HL-60 (cell line): ENCODE data around the gene NBEAL2.
A peak's percentile ranks its signal among the peaks of the same experiment; 100 is the strongest.

Experiments
- DNase-seq, 2 experiments: peaks; one replicate each; pipeline ENCODE4 v3.0.0-alpha.2; 2010 to 2020; ENCODE audit warnings: low read depth in 1 of 2, low spot score in 1 of 2
- H3K27ac ChIP-seq: fragments of 250-450 bp; sonication (Bioruptor Pico); replicated peaks from 2 replicates; pipeline ENCODE4 v1.5.1; 2020; ENCODE audit warnings: mild to moderate bottlenecking, moderate library complexity
- H3K27me3 ChIP-seq: fragments of 250-450 bp; sonication (Bioruptor Pico); 2 replicates; pipeline ENCODE4 v1.5.1; 2021; ENCODE audit warnings: mild to moderate bottlenecking, moderate library complexity; ENCODE audit not compliant: insufficient read depth, poor library complexity, severe bottlenecking
- H3K4me3 ChIP-seq: replicated peaks from 2 replicates; pipeline ENCODE4 v1.5.1; 2011; ENCODE audit warnings: mild to moderate bottlenecking, control low read depth, low read length; ENCODE audit not compliant: insufficient read depth
- GABPA ChIP-seq: IDR thresholded peaks from 2 replicates; pipeline ENCODE4 v1.6.1; 2012; ENCODE audit warnings: low read depth
- POLR2AphosphoS5 ChIP-seq: IDR thresholded peaks from 2 replicates; pipeline ENCODE4 v1.6.1; 2012; ENCODE audit warnings: low read depth
- SPI1 ChIP-seq: IDR thresholded peaks from 2 replicates; pipeline ENCODE4 v1.6.1; 2012; ENCODE audit warnings: low read depth, mild to moderate bottlenecking, borderline replicate concordance
- TF ChIP-seq, protein P1 (sequence below): IDR thresholded peaks from one replicate; pipeline ENCODE4 v1.5.1; 2011; ENCODE audit warnings: low read length, control low read depth, inconsistent platforms; ENCODE audit not compliant: insufficient read depth
- TF ChIP-seq, protein P2 (sequence below): IDR thresholded peaks from 2 replicates; pipeline ENCODE4 v1.6.1; 2012; ENCODE audit warnings: low read depth; ENCODE audit not compliant: insufficient replicate concordance

The NBEAL2 gene

DNA sequence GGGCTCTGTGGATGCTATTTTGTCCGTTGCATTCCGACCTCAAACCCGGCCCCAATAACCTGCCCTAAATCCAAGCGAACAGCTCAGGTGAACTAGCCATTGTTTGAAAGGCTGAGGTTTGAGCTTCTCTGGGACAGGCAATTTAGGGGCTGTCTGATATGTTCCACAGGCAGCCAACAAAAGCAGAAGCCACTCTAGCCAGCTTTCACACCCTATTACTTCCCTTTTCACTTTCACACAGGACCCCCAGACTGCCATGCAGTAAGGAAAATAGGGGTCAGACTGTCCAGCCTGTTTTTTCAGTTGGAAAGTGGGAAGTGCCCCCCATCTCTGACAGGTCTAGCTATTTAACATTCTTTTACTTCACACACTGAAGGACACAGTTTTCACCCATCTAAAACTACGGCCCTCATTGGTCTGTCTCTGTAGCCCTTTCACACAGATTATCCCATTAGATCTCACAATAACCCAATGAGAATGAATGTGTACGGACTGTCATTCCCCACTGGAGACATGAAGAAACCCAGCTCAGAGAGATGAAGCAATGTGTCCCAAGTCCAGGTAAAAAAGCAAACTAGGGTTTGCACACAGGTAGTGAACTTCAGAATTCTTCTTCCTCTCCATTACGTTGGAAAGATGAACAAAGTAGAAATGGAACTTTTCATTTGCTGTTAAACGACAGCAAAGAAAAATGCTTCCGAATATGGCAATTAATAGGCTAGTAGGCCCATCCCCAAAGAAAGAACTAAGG lies 4.9 kb upstream of the NBEAL2 start:
- TF ChIP-seq GABPA (no peak), SPI1 (peak; percentile 77)
- Histone ChIP-seq H3K27me3 (no peaks in the 10 kb centered on the region), H3K27ac (peak overlapping the region; percentile 94), H3K4me3 (peak overlapping the region; percentile 76)
- peak in 1 of 2 experiments; percentile 51 for DNase-seq

DNA sequence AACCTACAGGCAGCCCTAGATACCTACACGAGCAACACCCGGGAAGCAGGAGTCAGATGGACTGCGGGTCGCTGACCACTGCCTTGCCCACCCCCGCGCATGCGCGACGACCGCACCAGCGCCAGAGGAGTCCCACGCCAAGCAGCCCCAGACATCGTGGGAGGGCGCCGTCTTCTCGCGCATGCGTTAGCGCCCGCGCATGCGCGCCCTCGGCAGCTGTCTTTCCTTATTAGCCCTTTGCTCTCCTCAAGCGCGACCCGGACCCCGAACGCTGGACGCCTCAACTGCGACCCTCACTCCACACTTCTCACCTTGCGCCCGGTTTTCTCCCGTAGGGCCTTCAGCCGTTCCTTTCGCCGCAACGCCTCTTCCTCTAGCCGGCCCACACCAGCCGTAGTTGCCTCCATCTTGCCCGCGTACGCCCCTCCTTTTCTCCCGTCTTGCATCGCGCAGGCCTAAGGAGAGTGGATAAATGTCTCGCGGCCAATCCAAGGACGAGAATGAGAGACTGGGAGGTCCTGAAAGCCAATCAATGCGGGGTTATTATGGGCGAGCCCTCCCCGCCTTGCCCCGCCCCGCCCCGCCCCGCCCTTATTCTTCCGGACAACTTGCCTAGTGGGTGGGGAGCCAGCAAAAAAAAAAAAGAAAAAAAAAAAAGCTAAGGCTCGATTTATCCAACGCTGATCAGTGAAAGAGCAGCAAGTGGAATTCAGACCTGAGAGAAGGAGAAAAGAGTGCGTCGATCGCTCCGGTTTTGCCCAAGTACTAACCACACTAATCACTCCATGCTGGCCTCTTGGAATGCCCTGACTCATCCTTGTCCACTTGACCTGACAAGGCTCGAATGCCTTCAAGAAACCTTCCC lies 2.9 kb upstream of the NBEAL2 start, which contains the start of gene CCDC12:
Gene CCDC12 (minus strand): TSS at position 420 of the 865 bp plus-strand sequence. CDS start 13 bp downstream, at position 407.
- Histone ChIP-seq H3K27ac (peak within 1 kb of the TSS; percentile 94), H3K4me3 (peak within 1 kb of the TSS; percentile 76), H3K27me3 (no peaks in the 10 kb centered on the region)
- TF ChIP-seq, protein P1, sequence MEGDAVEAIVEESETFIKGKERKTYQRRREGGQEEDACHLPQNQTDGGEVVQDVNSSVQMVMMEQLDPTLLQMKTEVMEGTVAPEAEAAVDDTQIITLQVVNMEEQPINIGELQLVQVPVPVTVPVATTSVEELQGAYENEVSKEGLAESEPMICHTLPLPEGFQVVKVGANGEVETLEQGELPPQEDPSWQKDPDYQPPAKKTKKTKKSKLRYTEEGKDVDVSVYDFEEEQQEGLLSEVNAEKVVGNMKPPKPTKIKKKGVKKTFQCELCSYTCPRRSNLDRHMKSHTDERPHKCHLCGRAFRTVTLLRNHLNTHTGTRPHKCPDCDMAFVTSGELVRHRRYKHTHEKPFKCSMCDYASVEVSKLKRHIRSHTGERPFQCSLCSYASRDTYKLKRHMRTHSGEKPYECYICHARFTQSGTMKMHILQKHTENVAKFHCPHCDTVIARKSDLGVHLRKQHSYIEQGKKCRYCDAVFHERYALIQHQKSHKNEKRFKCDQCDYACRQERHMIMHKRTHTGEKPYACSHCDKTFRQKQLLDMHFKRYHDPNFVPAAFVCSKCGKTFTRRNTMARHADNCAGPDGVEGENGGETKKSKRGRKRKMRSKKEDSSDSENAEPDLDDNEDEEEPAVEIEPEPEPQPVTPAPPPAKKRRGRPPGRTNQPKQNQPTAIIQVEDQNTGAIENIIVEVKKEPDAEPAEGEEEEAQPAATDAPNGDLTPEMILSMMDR, result no peak
- TF ChIP-seq POLR2AphosphoS5, result peak; percentile 90
- DNase-seq, result peak; percentile 98

DNA sequence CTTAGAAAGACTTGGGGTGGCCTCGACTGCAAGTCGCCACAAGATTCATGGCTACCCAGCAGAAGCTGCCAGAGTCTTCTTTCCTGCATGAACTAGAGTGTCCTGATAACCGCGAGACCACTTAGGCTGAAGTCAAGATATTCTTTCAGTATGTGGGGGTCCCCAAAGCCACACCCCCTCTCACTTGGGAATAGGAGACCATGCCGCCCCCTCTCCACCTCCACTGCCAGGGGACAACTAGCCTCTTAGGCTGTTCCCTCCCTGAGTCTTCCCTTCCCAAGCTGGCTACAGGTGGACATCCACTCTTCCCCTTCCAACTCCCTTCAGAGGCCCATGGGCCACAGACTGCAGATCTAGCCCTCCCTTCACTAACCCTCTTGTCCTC lies 1.7 kb upstream of the NBEAL2 start:
- TF ChIP-seq, protein P2, sequence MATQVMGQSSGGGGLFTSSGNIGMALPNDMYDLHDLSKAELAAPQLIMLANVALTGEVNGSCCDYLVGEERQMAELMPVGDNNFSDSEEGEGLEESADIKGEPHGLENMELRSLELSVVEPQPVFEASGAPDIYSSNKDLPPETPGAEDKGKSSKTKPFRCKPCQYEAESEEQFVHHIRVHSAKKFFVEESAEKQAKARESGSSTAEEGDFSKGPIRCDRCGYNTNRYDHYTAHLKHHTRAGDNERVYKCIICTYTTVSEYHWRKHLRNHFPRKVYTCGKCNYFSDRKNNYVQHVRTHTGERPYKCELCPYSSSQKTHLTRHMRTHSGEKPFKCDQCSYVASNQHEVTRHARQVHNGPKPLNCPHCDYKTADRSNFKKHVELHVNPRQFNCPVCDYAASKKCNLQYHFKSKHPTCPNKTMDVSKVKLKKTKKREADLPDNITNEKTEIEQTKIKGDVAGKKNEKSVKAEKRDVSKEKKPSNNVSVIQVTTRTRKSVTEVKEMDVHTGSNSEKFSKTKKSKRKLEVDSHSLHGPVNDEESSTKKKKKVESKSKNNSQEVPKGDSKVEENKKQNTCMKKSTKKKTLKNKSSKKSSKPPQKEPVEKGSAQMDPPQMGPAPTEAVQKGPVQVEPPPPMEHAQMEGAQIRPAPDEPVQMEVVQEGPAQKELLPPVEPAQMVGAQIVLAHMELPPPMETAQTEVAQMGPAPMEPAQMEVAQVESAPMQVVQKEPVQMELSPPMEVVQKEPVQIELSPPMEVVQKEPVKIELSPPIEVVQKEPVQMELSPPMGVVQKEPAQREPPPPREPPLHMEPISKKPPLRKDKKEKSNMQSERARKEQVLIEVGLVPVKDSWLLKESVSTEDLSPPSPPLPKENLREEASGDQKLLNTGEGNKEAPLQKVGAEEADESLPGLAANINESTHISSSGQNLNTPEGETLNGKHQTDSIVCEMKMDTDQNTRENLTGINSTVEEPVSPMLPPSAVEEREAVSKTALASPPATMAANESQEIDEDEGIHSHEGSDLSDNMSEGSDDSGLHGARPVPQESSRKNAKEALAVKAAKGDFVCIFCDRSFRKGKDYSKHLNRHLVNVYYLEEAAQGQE, result no peak
- TF ChIP-seq GABPA, result no peak
- no peak for TF ChIP-seq SPI1
- no peak for TF ChIP-seq POLR2AphosphoS5
- TF ChIP-seq, protein P1, result no peak
- Histone ChIP-seq H3K27ac (no peak overlapping the region), H3K4me3 (no peak overlapping the region), H3K27me3 (no peaks in the 10 kb centered on the region)
- DNase-seq, result no peak

DNA sequence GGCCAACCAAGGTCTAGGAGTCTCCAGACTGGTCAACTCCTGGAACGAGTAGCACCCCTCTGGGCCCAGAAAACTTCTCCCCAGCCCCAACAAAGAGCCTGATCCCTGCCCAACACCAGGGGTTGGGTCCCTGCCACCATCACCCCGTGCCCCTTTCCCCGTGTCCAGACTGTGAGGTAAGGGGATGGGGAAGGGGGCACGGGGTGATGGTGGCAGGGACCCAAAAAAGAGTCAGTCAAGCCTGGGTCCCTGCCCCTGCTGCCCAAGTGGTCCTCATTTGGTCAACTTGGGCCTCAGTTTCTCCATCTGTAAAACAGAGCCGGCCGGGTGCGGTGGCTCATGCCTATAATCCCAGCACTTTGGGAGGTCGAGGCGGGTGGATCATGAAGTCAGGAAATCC lies 1.1 kb upstream of the NBEAL2 start:
- TF ChIP-seq SPI1 (no peak), GABPA (no peak), POLR2AphosphoS5 (no peak)
- TF ChIP-seq, protein P1, result no peak
- TF ChIP-seq, protein P2, result no peak
- Histone ChIP-seq H3K27me3 (no peaks in the 10 kb centered on the region), H3K27ac (peak overlapping the region; percentile 80), H3K4me3 (no peak overlapping the region)
- no peak for DNase-seq
